H1 (cell line): ENCODE measurements around the gene RASSF10. TPM values are rescaled to one million over a fixed set of nuclear protein-coding genes. Genes with fewer than 3 reads are reported as not detected.

Experiments used
- CTCF ChIA-PET: fragments of 300-600 bp; sonication (Branson Sonifier 250); formaldehyde crosslinking; loops from one replicate; lab custom pipeline; 2021; ENCODE audit not compliant: partially characterized antibody; lab: Charles Lee
- POLR2A ChIA-PET: fragments of 300-600 bp; sonication (Branson Sonifier 250); formaldehyde crosslinking; loops from one replicate; lab custom pipeline; 2021; ENCODE audit warnings: inconsistent platforms; ENCODE audit not compliant: partially characterized antibody; lab: Charles Lee
- DNase-seq, 2 experiments: peaks; one replicate each; pipeline versions ENCODE4 v3.0.0 to v3.0.0-alpha.2; 2010 to 2022; ENCODE audit warnings: low spot score in 2 of 2, low read depth in 1 of 2, mixed read lengths in 1 of 2
- FAIRE-seq: peaks from 2 replicates; lab custom pipeline; 2011; peaks lifted over from hg19 to GRCh38; lab: Jason Lieb, UNC
- H2AFZ ChIP-seq: 2 replicates; pipeline ENCODE4 v1.8.1; 2012; ENCODE audit warnings: low read length, inconsistent platforms
- H2AK5ac ChIP-seq: 2 replicates; pipeline ENCODE4 v1.6.1; 2013; ENCODE audit warnings: low read depth, low read length
- H2BK120ac ChIP-seq: replicated peaks from 2 replicates; pipeline ENCODE3; 2013; ENCODE audit warnings: low read depth, low read length, inconsistent platforms
- H2BK12ac ChIP-seq: 2 replicates; pipeline ENCODE4 v1.6.1; 2013; ENCODE audit warnings: low read depth, low read length
- H2BK15ac ChIP-seq: 2 replicates; pipeline ENCODE4 v1.6.1; 2013; ENCODE audit warnings: low read length
- H2BK20ac ChIP-seq: 2 replicates; pipeline ENCODE4 v1.6.1; 2013; ENCODE audit warnings: low read length
- H2BK5ac ChIP-seq: 2 replicates; pipeline ENCODE4 v1.6.1; 2013; ENCODE audit warnings: low read depth, low read length
- H3K14ac ChIP-seq: 2 replicates; pipeline ENCODE4 v1.6.1; 2013; ENCODE audit warnings: inconsistent platforms; ENCODE audit not compliant: insufficient read length
- H3K18ac ChIP-seq: 2 replicates; pipeline ENCODE4 v1.6.1; 2013; ENCODE audit warnings: low read length; ENCODE audit errors: extremely low read depth
- H3K23ac ChIP-seq: 2 replicates; pipeline ENCODE4 v1.6.1; 2013; ENCODE audit warnings: inconsistent platforms; ENCODE audit not compliant: insufficient read length
- H3K23me2 ChIP-seq: 2 replicates; pipeline ENCODE4 v1.6.1; 2013; ENCODE audit warnings: low read depth, low read length
- H3K27ac ChIP-seq: 2 replicates; pipeline ENCODE4 v1.6.1; 2011; ENCODE audit warnings: low read depth, low read length, inconsistent platforms
- H3K27me3 ChIP-seq, 4 experiments: replicated peaks in 1 of 4; 1 replicate in 1 of 4; 2 replicates in 3 of 4; pipeline versions ENCODE4 v1.6.1 to v1.8.1; 2011 to 2013; ENCODE audit warnings: low read length in 3 of 4, mild to moderate bottlenecking in 3 of 4, inconsistent platforms in 2 of 4, mixed read lengths in 2 of 4, moderate library complexity in 1 of 4; ENCODE audit not compliant: control insufficient read depth in 3 of 4, insufficient read depth in 3 of 4; ENCODE audit errors: extremely low read depth in 1 of 4
- H3K36me3 ChIP-seq, 4 experiments: 2 replicates each; pipeline versions ENCODE4 v1.6.1 to v1.8.1; 2011 to 2013; ENCODE audit warnings: mild to moderate bottlenecking in 4 of 4, low read length in 3 of 4, moderate library complexity in 2 of 4, control low read depth in 1 of 4, inconsistent platforms in 1 of 4; ENCODE audit not compliant: insufficient read depth in 4 of 4, control insufficient read depth in 2 of 4
- H3K4ac ChIP-seq: replicated peaks from 2 replicates; pipeline ENCODE3; 2013; ENCODE audit warnings: low read length, low read depth, mixed read lengths, inconsistent platforms; ENCODE audit not compliant: insufficient read length
- H3K4me1 ChIP-seq, 4 experiments: replicated peaks in 1 of 4; 1 replicate in 1 of 4; 2 replicates in 3 of 4; pipeline versions ENCODE4 v1.6.1 to v1.8.1; 2011 to 2013; ENCODE audit warnings: low read length in 3 of 4, inconsistent platforms in 2 of 4, mixed read lengths in 1 of 4; ENCODE audit not compliant: insufficient read depth in 4 of 4, control insufficient read depth in 3 of 4
- H3K4me2 ChIP-seq, 2 experiments: 2 replicates each; pipeline versions ENCODE4 v1.6.1 to v1.8.1; 2011 to 2013; ENCODE audit warnings: low read depth in 2 of 2, low read length in 2 of 2, control low read depth in 1 of 2, inconsistent platforms in 1 of 2, mild to moderate bottlenecking in 1 of 2; ENCODE audit not compliant: insufficient read depth in 1 of 2
- H3K4me3 ChIP-seq, 4 experiments: fragments of 200-600, 300-600 bp in 1 of 4; sonication (generic), shearing (Covaris generic), sonication (Bioruptor Twin) in 1 of 4; 2 replicates each; pipeline versions ENCODE4 v1.5.1 to v1.8.1; 2011 to 2016; ENCODE audit warnings: low read length in 4 of 4, low read depth in 3 of 4, control low read depth in 2 of 4, inconsistent platforms in 2 of 4, mild to moderate bottlenecking in 2 of 4, mixed read lengths in 1 of 4, moderate library complexity in 1 of 4; ENCODE audit not compliant: insufficient read depth in 2 of 4; ENCODE audit errors: extremely low read depth in 1 of 4
- H3K56ac ChIP-seq: replicated peaks from 2 replicates; pipeline ENCODE3; 2013; ENCODE audit warnings: low read depth, mild to moderate bottlenecking, mixed read lengths, low read length, inconsistent platforms; ENCODE audit not compliant: insufficient read length
- H3K79me1 ChIP-seq: 2 replicates; pipeline ENCODE4 v1.6.1; 2013; ENCODE audit warnings: low read depth, low read length, control low read depth
- H3K79me2 ChIP-seq, 2 experiments: 2 replicates each; pipeline versions ENCODE4 v1.6.1 to v1.8.1; 2012 to 2013; ENCODE audit warnings: low read length in 2 of 2, mild to moderate bottlenecking in 2 of 2, inconsistent platforms in 1 of 2; ENCODE audit not compliant: insufficient read depth in 2 of 2, control insufficient read depth in 1 of 2
- H3K9ac ChIP-seq, 4 experiments: replicated peaks in 1 of 4; 1 replicate in 1 of 4; 2 replicates in 3 of 4; pipeline versions ENCODE4 v1.6.1 to v1.8.1; 2011 to 2013; ENCODE audit warnings: low read depth in 3 of 4, low read length in 3 of 4, control low read depth in 2 of 4, mild to moderate bottlenecking in 2 of 4, moderate library complexity in 2 of 4, inconsistent platforms in 1 of 4; ENCODE audit errors: extremely low read depth in 1 of 4
- H3K9me3 ChIP-seq, 2 experiments: 2 replicates each; pipeline versions ENCODE4 v1.6.1 to v1.8.1; 2012 to 2013; ENCODE audit warnings: mild to moderate bottlenecking in 2 of 2, moderate library complexity in 2 of 2, control low read depth in 1 of 2, inconsistent platforms in 1 of 2, low read depth in 1 of 2, low read length in 1 of 2, mixed read lengths in 1 of 2; ENCODE audit not compliant: insufficient read depth in 2 of 2
- H4K20me1 ChIP-seq, 2 experiments: replicated peaks in 1 of 2; 2 replicates each; pipeline versions ENCODE3 to v1.8.1; 2011 to 2013; ENCODE audit warnings: inconsistent platforms in 2 of 2, low read length in 2 of 2, mild to moderate bottlenecking in 1 of 2; ENCODE audit not compliant: insufficient read depth in 2 of 2, control insufficient read depth in 1 of 2
- H4K5ac ChIP-seq: 2 replicates; pipeline ENCODE4 v1.6.1; 2013; ENCODE audit warnings: low read length, low read depth, mixed read lengths, inconsistent platforms; ENCODE audit not compliant: insufficient read length
- H4K8ac ChIP-seq: 2 replicates; pipeline ENCODE4 v1.8.0; 2013; ENCODE audit warnings: mild to moderate bottlenecking, moderate library complexity, low read length, inconsistent platforms; ENCODE audit not compliant: insufficient read depth; ENCODE audit errors: extremely low read depth
- H4K91ac ChIP-seq: replicated peaks from 2 replicates; pipeline ENCODE3; 2013; ENCODE audit warnings: low read length, mixed read lengths, inconsistent platforms; ENCODE audit not compliant: insufficient read length
- BACH1 ChIP-seq: IDR thresholded peaks from 2 replicates; pipeline ENCODE4 v1.6.1; 2012; ENCODE audit warnings: low read length, improper control_type of control experiment
- CBX8 ChIP-seq: fragments of 300-800, 300-1000 bp; sonication (generic); IDR thresholded peaks from 2 replicates; pipeline ENCODE4 v1.7.1; 2016; ENCODE audit warnings: low read depth, low read length, borderline replicate concordance
- CEBPB ChIP-seq: IDR thresholded peaks from 2 replicates; pipeline ENCODE4 v1.6.1; 2012; ENCODE audit warnings: low read depth, low read length
- CTCF ChIP-seq, 3 experiments: IDR thresholded peaks; 1 replicate in 2 of 3; 2 replicates in 1 of 3; pipeline versions ENCODE4 v1.5.1 to v1.6.1; 2011; ENCODE audit warnings: low read length in 3 of 3, mild to moderate bottlenecking in 3 of 3, inconsistent platforms in 2 of 3, low read depth in 1 of 3, moderate library complexity in 1 of 3; ENCODE audit not compliant: insufficient read depth in 1 of 3; ENCODE audit errors: control extremely low read depth in 1 of 3
- E2F6 ChIP-seq: IDR thresholded peaks from 2 replicates; pipeline ENCODE4 v1.6.1; 2012; ENCODE audit warnings: inconsistent platforms
- EZH2 ChIP-seq: fragments of 200-600 bp; sonication (generic); IDR thresholded peaks from 2 replicates; pipeline ENCODE4 v1.7.1; 2012; ENCODE audit warnings: low read depth, mild to moderate bottlenecking, moderate library complexity, low read length, inconsistent platforms; ENCODE audit not compliant: severe bottlenecking
- GABPA ChIP-seq: IDR thresholded peaks from 2 replicates; pipeline ENCODE4 v1.6.1; 2011; ENCODE audit warnings: mild to moderate bottlenecking, low read length, moderate library complexity, borderline replicate concordance; ENCODE audit not compliant: insufficient read depth
- KDM5A ChIP-seq: fragments of 200-600 bp; IDR thresholded peaks from 2 replicates; pipeline ENCODE4 v1.7.1; 2012; ENCODE audit warnings: mild to moderate bottlenecking, low read length, inconsistent platforms, mixed read lengths
- MAFK ChIP-seq: IDR thresholded peaks from 2 replicates; pipeline ENCODE4 v1.6.1; 2012; ENCODE audit warnings: low read depth, mild to moderate bottlenecking, improper control_type of control experiment, low read length
- NANOG ChIP-seq: IDR thresholded peaks from 2 replicates; pipeline ENCODE4 v1.6.1; 2011; ENCODE audit warnings: low read length, low read depth, mild to moderate bottlenecking, inconsistent platforms; ENCODE audit not compliant: insufficient read depth, poor library complexity, severe bottlenecking
- RFX5 ChIP-seq: IDR thresholded peaks from 2 replicates; pipeline ENCODE4 v1.6.1; 2011; ENCODE audit warnings: low read depth, low read length, improper control_type of control experiment, borderline replicate concordance
- WGBS, 2 experiments: shearing (Covaris generic) in 1 of 2; methylation state at CpG; one replicate each; pipeline versions ENCODE4 v1.1.6 to v1.1.7; 2013 to 2015; ENCODE audit warnings: low lambda C conversion rate in 2 of 2, mixed read lengths in 2 of 2, inconsistent platforms in 1 of 2, low coverage in 1 of 2, missing lambda C conversion rate in 1 of 2; ENCODE audit not compliant: insufficient replicate concordance in 2 of 2, insufficient coverage in 1 of 2, insufficient read length in 1 of 2; ENCODE audit errors: extremely low coverage in 1 of 2, missing lambda C conversion rate in 1 of 2; 5-methylcytosine and 5-hydroxymethylcytosine counted together
- polyA plus RNA-seq, 7 experiments: library from polyadenylated mRNA; depleted of rRNA in 3 of 7; stranded (reverse) in 5 of 7; unstranded in 2 of 7; fragments of >200 nt in 5 of 7; fragments of 200-250 nt in 2 of 7; gene quantifications; 1 replicate in 5 of 7; 2 replicates in 1 of 7; 4 replicates in 1 of 7; pipeline versions ENCODE4 v1.2.1 to v1.2.3, GENCODE V29; 2011 to 2013; ENCODE audit warnings: missing spikeins in 2 of 7, mixed read lengths in 2 of 7
- total RNA-seq: library from RNA; stranded (reverse); fragmentation: NEBNext Ultra II Directional; extraction: Animal tissue kit (Norgen Biotek cat#: 25700); gene quantifications from 2 replicates; pipeline ENCODE4 v1.2.1, GENCODE V29; 2021

Gene RASSF10
- total and polyA plus RNA-seq, 2 of the 8 experiments (the other 6 are each of a cell fraction or from before 2014, with no cell fraction given), result 0.51 to 1.8 TPM

GRCh38 chr11:12991426-12991825 lies 17.7 kb upstream of the RASSF10 start:
- no peak overlapping the region for H2AFZ ChIP-seq
- H4K8ac ChIP-seq, result no peak overlapping the region
- H3K79me2 ChIP-seq, result no peaks in the 10 kb centered on the region
- no peak overlapping the region for H3K23ac ChIP-seq
- no peaks in the 10 kb centered on the region; a peak in 1 of 7 replicates for H3K27me3 ChIP-seq
- H4K20me1 ChIP-seq, result no peaks in the 10 kb centered on the region
- H3K23me2 ChIP-seq, result no peaks in the 10 kb centered on the region
- H3K9ac ChIP-seq, result no peak overlapping the region
- H2BK5ac ChIP-seq, result no peak overlapping the region
- no peaks in the 10 kb centered on the region for H3K36me3 ChIP-seq
- ChIA-PET POLR2A (no interaction called here), CTCF (no interaction called here)
- no peaks in the 10 kb centered on the region for H3K79me1 ChIP-seq
- no peak overlapping the region for H3K27ac ChIP-seq
- no peak overlapping the region for H2BK12ac ChIP-seq
- H2AK5ac ChIP-seq, result no peak overlapping the region
- H3K9me3 ChIP-seq, result no peaks in the 10 kb centered on the region; a peak in 1 of 4 replicates
- no peak overlapping the region for H2BK120ac ChIP-seq
- H2BK15ac ChIP-seq, result no peak overlapping the region
- H3K56ac ChIP-seq, result no peak overlapping the region
- H3K14ac ChIP-seq, result no peak overlapping the region
- no peak overlapping the region for H3K18ac ChIP-seq
- FAIRE-seq, result no peak
- H2BK20ac ChIP-seq, result no peak overlapping the region
- WGBS, 2 experiments, result 100% methylated on average over 1 of the region's 1 CpG; no CpG with 5 or more reads in 1 of the 2 experiments
- H3K4ac ChIP-seq, result no peak overlapping the region
- H4K91ac ChIP-seq, result no peak overlapping the region
- no peak overlapping the region for H3K4me2 ChIP-seq
- no peak for DNase-seq
- H3K4me1 ChIP-seq, result no peaks in the 10 kb centered on the region; a peak in 1 of 7 replicates
- no peak overlapping the region for H4K5ac ChIP-seq
- H3K4me3 ChIP-seq, result no peak overlapping the region
- TF ChIP-seq CTCF (IDR thresholded peaks at IDR 0.05; ENCODE audit: control extremely low read depth in 1 of 3, insufficient read depth in 1 of 3, low read depth in 1 of 3, low read length in 3 of 3) (no peak), RFX5 (no peak), CBX8 (no peak), E2F6 (no peak), GABPA (no peak), NANOG (no peak), EZH2 (no peak), BACH1 (no peak), MAFK (no peak), KDM5A (no peak), CEBPB (no peak)
